NCI-H82 (cell line): ENCODE measurements around the gene ZNF230.
A peak's percentile ranks its signal among the peaks of the same experiment; 100 is the strongest.

Source experiments
- DNase-seq: peaks from one replicate; lab custom pipeline; 2025; lab: John Stamatoyannopoulos, UW

ZNF230 gene

DNA sequence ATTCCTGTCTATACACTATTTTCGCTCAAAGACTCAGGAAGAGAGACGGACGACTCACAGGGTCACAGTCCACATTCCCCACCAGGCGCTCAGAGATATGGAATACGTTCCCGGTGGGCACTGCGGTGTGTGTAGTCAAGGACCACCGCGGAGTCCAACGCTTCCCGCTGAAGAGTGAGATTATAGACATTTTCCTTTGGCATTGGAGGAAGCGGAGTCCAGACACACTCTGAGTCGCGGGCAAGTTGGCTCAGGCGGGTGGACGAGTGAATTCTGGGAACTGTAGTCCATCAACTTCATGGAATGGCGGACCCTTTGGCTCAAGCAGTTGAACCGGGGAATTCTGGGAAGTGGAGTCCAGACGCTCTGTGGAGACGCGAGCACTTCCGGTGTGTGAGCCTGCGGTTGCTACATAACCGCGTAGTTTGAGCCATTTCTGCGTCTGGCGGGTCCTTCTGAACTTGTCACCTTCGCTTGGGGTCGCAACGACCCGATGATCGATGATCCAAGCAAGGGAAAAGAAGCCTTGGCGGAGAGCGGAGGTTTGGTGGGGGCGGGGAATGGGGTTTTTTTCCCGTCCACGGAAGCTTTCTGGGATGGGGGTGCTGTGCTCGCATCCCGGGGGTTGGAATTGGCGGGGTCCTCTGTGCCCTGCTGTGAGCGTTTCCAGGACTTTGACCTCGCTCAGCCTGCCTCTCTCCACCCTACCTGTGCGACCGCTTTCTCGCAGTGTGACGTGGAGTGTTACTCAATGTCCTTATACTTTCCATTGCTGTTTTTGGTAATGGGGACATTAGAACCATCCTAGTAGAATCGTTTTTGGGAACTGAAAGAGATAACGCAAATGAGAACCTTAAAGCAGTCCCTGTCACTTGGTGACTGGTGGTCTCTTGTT is at the start of gene ZNF230:
Gene ZNF230 (plus strand): TSS at position 392 of the 895 bp plus-strand sequence. CDS start 4,122 bp downstream, outside the sequence.
- DNase-seq = peak; percentile 98

DNA sequence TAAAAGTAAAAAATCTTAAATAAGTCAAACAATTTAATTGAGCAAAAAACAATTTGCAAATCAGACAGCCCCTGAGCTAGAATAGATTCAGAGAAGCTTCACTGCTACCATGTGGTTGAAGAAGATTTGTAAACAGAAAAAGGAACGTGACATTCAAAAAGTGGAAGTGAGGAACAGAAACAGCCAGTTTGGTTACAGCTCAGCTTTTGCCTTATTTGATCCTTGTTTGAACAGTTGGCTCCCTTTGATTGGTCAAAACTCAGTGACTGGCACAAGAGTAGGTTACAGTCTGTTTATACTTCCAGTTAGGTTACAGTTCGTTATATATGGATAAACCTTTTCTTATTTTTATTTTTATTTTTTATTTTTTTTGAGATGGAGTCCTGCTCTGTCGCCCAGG is 45.9 kb upstream of the ZNF230 start:
- DNase-seq = no peak

DNA sequence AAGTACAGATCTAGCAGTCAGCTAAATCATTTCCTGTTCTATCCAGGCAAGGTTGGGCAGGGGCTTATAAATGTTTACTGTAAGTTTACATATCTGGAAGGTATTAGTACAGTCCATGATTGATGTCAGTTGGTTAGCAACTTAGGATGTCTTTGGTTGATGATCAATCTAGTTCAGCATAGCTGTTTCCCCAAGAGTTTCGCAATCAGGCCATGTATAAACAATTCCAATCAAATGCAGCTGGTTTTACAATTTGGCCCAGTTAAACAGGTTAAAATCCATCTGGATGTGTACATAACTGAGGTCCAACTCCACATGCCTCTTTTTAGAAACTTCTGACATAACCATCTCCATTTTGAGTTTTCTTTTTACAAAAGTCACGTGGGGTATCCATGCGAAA is 44.9 kb upstream of the ZNF230 start:
- no peak for DNase-seq

DNA sequence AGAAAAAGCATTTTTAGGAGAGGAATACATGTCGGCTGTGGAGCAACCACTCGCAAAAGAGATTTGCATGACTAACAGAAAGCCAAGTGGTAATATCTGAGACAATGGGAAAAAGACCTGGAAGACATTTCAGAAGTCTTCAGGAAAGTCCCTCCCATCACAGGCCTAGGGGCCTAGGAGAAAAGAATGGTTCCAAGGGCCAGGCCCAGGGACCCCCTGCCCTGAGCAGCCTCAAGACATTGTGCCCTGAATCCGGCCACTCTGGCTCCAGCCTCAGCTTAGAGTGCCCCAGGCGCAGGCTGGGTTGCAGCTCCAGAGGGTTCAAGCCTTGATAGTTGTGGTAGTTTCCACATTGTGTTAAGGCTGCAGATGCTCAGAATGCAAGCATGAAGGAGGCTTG is 42.3 kb upstream of the ZNF230 start:
- no peak for DNase-seq

DNA sequence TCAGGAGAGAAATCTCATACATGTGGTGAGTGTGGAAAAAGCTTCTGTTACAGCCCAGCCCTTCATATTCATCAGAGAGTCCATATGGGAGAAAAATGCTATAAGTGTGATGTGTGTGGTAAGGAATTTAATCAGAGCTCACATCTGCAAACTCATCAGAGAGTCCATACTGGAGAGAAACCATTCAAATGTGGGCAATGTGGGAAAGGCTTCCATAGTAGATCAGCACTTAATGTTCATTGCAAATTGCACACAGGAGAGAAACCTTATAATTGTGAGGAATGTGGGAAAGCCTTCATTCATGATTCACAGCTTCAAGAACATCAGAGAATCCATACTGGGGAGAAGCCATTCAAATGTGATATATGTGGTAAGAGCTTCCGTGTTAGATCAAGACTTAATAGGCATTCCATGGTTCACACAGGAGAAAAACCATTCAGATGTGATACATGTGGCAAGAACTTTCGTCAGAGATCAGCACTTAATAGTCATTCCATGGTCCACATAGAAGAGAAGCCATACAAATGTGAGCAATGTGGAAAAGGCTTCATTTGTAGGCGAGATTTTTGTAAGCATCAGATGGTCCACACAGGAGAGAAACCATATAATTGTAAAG is 36.6 kb upstream of the ZNF230 start:
- DNase-seq = no peak

DNA sequence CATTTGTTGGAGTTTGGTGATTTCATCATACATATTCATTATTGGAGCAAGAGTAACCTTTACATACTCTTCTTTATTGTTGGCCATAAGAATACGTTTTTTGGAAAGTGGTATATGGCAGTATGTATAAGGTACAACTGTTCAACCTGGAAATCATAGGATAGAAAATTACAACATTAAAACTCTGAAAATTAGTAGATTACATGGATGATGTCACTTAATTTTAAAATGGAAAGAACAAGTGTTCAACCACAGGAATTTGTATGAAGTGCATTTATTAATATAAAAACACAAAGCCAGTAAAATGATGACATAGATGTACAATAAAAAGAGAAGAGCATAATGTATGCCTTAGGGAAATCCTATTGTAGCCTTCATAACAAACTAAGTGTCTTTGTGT is 26.0 kb upstream of the ZNF230 start:
- DNase-seq = no peak

DNA sequence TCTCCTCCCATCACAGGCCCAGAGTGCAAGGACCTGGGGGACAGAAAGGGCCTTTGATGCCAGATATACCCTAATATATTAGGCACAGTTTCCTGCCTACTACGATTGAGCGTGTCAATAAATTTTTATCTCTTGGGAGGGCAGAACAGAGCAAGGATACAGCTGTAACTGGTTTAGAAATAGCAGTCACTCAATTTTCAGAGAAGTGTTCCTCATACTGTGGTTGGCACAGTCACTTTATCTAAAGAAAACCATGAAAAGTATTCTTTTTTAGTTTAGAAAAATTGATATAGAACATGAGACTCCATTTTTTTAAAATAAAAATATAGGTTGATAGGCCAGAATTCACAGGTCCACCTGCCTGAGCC is 19.2 kb upstream of the ZNF230 start:
- no peak for DNase-seq

DNA sequence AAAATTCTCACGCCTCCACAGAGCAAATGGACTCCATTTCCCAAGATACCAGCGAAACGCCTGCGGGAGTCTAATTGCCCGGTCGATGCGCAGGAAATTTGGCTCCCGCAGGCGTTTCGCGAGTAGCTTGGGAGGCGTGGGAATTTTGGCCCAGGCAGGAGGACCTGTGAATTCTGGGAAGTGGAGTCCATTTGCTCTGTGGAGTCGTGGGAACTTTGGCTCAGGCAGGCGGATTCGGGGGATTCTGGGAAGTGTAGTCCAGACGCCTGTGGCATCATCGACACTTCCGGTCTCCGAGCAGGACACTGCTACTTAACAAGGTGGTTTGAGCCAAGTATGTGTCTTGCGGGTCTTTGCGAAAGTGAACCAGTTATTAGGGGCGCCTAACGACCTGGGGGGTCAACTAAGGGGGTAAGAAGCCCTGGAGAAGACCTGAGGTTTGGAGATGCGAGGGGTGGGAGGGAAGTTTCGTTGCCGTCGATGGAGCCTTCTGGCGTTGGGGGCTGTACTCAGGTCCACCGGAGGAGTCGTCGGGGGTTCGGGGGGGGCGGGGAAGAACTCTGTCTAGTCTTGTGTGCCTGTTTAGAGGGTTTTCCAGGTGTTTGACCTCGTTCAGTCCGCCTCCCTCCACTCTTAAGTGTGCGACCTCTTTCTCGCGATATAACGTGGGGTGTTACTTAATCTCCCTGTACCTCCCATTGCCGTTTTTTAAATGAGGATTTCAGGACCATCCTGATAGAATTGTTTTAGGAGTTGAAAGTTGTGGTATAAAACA is 18.7 kb upstream of the ZNF230 start, which contains the start of gene ZNF155:
Gene ZNF155 (plus strand): TSS at position 277 of the 775 bp plus-strand sequence. CDS start 4,356 bp downstream, outside the sequence.
- peak; percentile 99 for DNase-seq

DNA sequence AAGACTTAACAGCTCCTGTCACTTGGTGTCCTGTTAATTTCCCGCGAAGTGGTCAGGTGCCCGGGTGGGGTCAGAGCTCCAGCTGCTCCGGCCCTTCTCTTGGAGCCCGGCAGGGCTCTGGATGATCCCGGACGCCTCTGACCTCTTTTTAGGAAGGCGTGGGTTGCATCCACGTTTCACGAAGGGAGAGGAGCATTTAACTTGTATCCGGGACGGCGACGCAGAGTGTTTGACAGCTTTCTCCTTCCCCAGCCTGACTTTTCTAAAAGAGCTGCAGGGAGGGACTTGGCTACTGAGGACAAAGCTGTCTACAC is 18.1 kb upstream of the ZNF230 start:
- DNase-seq = peak; percentile 50

DNA sequence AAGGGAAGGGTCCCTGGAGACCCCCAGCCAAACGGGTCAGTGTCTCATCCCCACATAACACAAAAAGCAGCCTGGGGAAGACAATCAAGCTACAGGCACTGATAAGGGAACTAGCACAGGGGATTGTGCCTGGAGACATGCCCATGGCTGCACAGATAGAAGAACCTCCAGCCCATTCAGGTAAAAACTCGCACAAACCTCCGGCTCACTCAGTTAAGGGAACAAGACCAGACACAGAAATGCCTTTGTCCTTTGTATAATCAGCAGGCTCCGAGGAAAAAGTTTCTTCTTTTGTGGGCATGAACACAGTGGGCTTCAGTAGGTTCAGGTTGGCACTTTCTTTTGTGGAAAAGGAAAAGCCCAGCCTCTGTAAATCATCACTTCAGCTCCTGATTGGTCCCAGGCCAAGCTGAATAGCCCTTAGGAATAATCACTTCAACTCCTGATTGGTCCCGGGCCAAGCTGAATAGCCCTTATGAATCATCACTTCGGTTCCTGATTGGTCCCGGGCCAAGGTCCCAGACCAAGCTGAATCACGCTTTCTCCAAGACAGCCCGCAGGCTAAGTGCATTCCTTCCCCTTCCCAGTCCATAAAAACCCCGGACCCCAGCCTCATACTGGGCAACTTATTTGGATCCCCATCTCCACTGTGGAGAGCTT is 5.0 kb upstream of the ZNF230 start:
- DNase-seq = no peak

DNA sequence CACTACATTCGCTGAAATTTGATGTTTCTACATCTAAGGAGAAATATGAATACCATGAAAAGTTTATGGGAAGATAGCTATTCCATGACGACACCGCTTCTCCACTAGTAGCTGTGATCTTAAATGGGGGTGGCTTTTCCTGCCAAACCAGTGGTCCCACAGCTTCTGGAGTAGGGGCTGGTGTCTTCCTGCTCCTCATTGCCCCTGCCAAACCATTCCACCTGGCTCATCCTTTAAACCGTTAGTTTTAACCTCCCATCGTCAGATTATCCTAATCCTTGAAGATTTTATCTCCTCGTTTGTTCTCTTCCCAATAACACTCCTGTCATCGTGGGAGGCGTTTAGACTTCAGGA is 568 bp upstream of the ZNF230 start:
- DNase-seq = no peak

DNA sequence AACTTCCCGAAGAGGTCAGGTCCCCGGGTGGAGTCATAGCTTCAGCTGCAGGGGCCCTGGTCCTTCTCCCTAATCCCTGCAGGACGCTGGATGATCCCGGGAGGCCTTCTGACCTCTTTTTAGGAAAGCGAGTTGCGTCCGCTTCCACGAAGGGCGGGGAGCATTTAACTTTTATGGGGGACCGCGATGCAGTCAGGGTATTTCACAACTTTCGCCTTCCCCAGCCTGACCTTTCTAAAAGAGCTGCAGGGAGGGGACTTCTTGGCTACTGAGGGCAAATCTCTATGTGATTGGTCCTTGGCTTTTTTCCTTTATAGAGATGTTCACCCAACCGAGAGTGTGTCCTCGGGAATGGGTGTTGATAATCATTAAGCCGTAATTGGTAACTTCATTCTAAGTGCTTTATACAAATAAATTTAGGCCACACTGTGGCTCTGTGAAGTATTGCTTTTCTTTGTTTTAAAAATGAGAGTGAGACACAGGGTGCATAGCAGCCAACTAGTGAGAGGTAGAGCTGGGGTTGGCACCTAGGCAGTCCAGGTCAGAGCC is 778 bp downstream of the ZNF230 start:
- DNase-seq = peak; percentile 39

DNA sequence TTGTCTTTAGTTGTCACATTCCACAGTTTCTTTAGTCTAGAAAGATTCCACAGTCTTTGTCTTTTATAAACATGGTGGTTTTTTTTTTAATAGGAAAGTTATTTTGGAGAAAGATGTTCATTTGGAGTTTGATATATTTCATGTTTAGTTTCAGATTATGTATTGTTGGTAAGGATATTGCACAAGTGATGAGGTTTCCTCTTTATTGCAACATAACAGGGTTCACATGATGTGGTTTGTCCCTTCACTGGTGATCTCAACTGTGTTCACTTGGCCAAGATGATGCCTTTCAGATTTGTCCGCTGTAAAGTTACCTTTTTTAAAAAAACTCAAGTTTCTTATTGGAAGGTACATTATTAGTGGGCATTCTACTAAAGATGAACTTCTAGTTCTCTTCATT is 3.2 kb downstream of the ZNF230 start:
- DNase-seq = no peak

DNA sequence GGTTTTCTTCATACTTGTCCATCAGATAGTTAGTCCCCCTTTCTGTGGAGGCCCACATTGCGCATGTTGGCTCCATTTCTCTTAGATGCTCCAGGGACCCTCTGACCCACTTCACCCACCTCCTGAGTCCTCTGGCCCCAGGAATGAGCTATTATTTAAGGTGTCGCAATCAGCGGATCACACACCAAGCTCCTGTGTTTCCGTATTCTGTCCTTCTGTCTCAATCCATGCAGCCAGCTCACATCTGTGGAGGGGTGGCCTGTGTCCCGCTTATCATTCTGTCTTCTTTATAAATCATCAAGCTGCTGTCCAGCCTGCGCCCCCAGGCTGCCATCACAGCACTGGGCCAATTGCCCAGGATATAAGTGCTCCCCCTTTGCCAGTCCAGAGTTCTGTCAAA is 4.7 kb downstream of the ZNF230 start:
- DNase-seq = no peak

DNA sequence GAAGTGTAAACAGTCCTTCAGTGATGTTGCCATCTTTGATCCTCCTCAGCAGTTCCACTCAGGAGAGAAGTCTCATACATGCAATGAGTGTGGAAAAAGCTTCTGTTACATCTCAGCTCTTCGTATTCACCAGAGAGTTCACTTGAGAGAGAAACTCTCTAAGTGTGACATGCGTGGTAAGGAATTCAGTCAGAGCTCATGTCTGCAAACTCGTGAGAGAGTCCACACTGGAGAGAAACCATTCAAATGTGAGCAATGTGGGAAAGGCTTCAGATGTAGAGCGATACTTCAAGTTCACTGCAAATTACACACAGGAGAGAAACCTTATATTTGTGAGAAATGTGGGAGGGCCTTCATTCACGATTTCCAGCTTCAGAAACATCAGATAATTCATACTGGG is 7.7 kb downstream of the ZNF230 start:
- DNase-seq = no peak

DNA sequence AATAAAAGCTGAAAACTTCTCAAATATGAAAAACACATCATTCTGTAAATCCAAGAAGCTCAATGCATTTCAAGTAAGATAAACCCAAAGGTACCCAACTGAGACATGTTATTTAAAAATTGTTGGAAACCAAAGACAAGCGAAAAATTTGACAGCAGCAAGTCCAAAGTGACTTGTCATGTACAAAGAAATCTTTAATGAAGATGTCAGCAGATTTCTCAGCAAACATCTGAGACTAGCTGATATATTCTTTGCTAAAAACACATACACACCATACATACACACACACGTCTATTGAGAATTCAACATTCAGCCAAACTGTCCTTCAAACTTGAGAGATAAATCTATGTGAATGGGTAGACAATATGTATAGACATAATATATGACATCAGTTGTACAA is 16.7 kb downstream of the ZNF230 start:
- DNase-seq = no peak

DNA sequence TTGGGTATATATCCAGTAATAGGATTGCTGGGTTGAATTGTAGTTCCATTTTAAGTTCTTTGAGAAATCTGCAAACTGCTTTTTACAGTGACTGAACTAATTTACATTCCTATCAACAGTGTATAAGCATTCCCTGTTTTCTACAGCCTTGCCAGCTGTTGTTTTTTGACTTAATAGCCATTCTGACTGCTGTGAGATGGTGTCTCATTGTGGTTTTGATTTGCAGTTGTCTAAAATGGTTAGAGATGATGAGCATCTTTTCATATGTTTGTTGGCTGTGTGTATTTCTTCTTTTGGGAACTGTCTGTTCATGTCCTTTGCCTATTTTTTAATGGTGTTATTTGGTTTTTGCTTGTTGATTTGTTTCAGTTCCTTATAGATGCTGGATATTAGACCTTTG is 18.5 kb downstream of the ZNF230 start:
- DNase-seq = no peak

DNA sequence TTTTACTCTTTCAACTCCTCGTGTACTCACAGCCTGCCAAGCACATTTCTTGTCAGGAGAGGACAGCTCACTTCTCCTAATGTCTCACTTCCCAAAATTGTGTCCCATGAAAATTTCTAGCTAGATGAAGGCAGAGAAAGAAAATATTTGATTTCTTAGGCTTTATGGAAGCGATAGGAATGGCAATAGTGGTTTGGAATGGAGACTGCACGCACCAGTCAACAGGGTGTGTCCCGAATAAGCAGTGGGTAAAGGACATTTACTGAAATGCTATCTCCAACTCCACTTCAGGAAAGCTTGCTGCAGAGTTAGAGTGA is 22.1 kb downstream of the ZNF230 start:
- DNase-seq = no peak

DNA sequence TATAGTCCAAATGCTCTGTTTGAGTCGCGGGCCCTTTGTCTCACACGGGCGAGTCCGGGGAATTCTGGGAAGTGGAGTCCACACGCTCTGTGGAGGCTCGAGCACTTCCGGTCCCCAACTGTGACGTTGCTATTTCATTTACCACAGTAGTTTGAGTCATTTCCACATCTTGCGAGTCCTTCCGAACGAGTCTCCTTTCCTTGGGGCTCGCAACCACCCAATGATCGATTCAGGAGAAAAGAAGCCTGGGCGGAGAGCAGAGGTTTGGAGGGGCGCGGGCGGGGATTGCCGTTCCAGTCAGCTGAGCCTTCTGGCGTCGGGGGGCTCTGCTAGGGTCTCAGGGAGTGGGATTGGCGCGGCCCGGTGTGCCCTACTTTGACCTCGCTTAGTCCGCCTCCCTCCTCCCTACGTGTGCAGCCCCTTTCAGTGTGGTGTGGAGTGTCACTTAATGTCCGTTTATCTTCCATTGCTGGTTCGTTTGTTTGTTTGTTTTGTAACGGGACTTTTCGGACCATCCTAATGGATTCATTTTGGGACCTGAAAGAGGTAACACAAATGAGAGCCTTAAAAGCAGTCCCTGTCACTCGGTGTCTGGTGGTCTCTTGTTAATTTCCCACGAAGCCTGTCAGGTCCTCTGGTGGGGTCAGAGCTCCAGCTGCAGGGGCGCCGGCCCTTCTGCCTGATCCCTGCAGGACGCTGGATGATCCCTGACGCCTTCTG is 22.6 kb downstream of the ZNF230 start, which contains the start of gene ZNF222:
Gene ZNF222 (plus strand): TSS at position 163 of the 720 bp plus-strand sequence. CDS start 58 bp downstream, at position 221.
- DNase-seq = peak; percentile 89

DNA sequence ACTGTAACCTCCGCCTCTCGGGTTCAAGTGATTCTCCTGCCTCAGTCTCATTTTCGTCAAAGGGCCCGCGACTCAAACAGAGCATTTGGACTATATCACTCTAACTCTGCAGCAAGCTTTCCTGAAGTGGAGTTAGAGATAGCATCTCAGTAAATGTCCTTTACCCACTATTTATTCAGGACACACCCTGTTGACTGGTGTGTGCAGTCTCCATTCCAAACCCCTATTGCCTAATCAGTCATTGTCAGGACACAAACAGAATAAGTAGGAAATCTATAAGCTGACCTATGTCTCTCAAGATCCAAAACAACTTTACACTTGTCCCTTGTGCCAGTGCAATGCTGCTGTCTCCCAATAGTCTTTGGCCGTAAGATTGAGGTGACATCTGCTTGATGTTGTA is 23.9 kb downstream of the ZNF230 start:
- DNase-seq = no peak

DNA sequence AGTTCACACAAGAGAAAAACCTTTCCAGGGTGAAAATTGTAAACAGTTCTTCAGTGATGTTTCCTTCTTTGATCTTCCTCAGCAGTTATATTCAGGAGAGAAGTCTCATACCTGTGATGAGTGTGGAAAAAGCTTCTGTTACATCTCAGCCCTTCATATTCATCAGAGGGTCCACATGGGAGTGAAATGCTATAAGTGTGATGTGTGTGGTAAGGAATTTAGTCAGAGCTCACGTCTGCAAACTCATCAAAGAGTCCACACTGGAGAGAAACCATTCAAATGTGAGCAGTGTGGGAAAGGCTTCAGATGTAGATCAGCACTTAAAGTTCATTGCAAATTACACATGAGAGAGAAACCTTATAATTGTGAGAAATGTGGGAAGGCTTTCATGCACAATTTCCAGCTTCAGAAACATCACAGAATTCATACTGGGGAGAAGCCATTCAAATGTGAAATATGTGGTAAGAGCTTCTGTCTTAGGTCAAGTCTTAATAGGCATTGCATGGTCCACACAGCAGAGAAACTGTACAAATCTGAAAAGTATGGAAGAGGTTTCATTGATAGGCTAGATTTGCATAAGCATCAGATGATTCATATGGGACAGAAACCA is 29.3 kb downstream of the ZNF230 start:
- no peak for DNase-seq
